HG03039 (cell line): Measurements from ENCODE around the gene ARID5B.
"Not testable (repeated sequence)": the region's sequence is repeated elsewhere in the genome, so short reads cannot be mapped to it uniquely, and the experiment has no call there.

ENCODE experiments used
- ATAC-seq: cut with Tn5 transposase; IDR thresholded peaks from one replicate; pipeline ENCODE4 v1.9.1; 2021; ENCODE audit warnings: mild to moderate bottlenecking, moderate library complexity; ENCODE audit not compliant: unreplicated experiment

ARID5B gene

DNA sequence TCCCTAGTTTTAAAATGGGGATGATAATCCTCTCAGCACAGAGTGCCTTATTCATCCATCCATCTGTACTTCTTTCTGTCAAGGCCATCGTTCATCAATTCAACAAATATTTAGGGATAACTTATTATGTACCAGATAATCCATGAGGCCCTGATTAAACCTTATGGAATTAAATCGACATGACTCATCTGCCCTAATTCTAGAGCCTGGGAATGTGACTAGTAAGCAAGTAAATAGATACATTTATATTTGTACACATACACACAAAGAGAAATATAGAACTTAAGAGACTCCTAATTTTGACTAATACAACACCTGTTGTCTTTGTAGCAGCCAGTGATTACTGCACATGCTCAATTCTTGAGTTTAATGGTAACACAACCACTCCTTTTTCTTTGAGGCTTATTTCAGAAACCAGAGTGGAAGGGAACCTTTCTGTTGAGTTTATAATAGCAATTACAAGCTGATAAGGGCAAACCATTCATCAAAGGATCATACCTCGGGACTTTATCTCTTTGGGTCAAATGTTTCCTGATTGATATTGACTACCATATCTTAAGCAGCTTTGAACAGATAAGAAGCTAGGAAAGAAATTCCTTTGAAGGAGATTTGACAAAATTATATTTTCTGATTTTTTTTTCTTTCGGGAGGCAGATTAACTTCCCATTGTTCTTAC lies 122.7 kb downstream of the ARID5B start:
- no peak for ATAC-seq

DNA sequence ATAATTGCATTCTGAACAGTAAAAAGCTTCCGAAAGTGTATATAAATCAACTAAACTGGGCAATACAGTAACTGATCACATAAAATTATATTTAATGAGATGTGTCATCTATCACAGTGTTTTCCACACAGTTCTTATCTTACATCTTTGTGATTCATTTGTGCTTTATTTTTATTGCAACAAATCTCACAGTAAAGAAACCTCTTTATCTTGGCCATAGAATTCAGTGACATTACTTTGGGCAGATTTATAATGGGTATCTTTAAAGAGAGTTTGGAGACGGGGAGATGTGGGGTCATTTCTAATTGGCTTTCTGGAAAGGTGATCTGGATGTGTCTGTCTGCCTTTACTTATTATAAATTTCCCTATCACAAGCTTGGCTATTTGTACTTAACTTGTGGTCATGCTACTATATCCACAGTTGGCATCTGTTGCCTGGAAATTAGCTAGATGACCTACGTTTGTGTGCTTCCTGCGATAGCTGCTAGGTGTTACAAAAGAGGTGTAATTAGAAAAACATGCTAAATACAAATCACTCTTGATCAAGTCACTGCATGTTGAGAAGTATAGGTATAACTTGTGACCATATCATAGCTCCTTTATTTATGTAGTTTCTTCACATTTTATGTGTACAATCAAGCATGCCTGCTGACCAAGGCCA lies 123.8 kb downstream of the ARID5B start:
- ATAC-seq = no peak

DNA sequence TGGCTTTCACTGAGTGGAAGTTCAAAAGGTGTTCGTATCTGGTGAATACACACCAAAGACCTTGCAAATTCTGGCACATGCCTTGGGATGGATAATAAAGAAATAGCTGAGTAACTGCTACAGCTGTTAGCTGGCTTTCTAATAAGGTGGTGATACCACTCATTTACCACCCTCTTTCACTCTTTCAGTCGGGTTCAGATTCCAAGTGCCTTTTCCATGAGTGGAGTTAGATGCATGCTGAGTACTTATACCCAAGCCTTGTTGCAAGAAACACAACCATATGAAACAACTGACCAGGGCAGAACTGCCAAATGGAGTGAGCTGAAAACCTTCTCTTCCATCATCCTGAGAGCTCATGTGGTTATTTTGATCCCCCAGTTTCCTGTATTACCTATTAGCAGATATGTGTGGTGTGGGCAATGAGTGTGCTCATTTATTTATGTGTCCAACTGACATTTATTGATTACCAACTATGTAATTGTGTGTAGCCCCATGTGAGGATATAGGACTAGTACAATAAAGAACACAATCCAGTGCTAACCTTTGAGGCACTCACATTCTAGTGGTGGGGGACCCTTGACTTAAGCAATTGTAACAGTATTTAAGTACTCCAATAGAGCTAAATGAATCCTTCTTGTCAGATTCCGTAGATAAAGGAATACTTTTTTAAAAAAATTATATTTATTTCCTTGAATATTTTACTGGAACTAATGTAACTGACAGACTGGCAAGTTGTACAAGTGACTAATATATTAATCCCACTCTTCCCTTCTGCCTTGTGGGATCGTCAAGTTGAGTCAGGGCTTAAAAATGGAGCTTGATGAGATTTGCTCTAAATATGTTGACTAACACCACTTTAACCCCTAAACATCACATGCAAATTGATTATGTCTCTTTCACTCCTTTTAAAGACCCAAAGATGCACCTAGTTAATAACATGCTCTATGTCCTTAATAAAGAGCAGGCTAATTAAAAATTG lies 124.7 kb downstream of the ARID5B start:
- ATAC-seq = no peak

DNA sequence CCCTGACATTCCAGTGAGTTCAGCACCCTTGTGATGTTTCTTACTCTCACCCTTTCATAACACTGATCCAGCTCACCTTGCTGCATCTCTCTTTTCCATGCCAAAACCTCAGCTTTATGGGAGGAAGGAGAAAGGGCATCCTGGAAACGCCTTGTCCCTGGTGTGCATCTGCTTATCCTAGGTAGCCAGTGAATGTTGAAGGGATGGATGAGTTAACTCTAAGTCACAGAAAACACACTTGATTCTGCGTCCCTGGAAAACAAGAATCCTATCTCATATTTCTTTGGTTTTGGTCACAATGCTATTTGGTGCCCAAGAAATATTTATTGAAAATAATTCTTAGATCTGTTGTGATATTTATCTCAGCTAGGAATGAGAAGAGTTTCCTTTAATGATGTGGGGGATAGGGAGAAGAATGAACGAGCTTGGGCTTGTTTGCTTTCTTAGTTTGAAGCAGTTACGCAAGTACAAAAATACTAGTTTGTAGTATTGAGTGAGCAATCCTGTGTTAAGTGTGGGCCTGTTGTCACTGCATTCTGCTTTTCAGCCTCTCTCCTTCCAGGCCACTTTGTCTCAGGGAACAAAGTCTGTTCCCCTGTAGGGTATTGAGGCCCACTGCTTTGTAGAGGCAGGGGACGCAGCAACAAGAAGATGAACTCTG lies 126.5 kb downstream of the ARID5B start:
- no peak for ATAC-seq

DNA sequence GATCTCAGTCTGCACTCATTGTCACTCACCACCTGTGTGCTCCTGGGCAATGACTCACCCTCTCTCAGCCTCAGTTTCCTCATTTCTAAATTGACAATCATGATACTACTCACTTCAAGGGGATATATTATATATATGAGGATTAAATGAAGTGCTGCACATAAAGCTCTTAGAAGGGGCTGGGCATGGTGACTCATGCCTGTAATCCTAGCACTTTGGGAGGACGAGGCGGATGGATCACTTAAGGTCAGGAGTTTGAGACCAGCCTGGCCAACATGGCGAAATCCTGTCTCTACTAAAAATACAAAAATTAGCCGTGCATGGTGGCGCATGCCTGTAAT lies 127.0 kb downstream of the ARID5B start:
- ATAC-seq = not testable (repeated sequence)

DNA sequence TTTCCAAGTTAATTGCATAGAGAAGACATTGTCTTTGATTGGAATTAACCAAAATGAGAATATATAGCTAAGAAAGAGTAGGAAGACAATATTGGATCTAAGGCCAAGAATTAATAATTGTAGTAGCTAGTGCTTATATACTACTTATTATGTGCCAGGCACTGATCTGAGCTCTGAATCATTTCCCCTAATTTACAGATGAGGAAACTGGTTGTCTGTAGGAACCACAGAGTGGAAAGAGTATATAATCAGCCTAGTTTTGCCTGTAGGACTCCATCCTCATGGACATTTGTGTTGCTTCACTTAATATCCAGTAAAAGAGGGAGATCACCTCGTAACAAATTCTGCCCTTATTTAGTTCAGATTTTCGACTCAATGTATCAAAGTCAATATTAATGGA lies 127.9 kb downstream of the ARID5B start:
- ATAC-seq = no peak

DNA sequence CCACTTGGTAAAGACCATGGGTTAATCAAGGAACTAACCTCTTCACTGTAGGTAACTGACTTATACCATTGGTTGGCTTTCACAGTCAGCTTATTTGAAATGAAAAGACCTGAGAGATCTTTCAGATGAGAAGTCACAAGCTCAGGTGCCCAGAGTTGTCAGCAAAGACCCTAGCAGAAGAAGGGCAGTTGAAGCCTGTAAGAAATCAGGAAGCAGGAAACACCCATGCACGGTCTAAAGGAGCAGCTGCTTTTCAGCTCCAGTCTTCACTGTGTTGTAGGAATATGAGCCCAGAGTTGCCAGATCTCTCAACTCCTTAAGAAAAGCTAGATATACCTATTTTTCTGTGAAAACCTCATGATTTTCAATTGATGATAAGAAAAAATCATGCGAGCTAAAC lies 130.0 kb downstream of the ARID5B start:
- ATAC-seq = no peak

DNA sequence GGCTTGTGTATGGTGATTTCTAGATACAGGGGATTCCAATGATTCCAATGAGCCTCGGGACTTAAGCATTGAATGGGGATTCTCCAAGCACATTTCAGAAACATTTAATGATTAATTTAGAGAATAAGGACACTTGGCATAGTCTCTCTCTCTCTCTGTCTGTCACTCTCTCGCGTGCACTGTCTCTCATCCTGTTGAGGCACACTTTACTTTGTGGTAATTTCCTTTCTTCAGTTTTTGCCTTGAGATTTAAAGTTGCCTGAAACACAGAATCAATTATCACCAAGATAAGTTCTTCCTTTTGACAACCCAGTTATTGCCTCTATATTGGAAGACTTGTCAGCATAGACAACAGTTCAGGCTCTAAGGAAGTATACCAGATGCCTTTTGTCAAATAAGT lies 131.6 kb downstream of the ARID5B start:
- no peak for ATAC-seq

DNA sequence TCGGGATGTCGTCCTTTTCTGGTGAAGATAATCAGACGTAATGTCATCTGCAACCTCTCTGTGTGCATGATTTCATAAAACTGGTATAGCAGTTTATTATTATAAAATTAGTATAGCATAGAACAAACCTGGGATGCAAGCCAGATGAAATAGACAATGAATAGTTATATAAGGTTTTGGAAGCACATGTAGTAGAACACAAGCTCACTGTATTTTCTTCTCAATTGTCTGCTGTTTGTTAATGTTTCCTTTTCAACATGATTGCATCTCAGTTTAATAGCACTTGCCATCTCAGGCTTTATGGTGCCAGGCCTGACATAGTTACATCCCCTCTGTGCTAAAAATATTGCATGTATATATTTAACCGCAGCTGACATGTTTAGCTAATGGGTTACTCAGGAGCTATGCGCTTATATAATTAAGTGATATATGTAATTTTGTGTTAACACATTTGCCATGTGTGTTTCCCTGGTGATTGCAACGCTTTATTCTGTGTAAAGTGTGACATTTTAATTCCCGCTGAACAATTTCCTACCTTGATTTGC lies 132.7 kb downstream of the ARID5B start:
- no peak for ATAC-seq

DNA sequence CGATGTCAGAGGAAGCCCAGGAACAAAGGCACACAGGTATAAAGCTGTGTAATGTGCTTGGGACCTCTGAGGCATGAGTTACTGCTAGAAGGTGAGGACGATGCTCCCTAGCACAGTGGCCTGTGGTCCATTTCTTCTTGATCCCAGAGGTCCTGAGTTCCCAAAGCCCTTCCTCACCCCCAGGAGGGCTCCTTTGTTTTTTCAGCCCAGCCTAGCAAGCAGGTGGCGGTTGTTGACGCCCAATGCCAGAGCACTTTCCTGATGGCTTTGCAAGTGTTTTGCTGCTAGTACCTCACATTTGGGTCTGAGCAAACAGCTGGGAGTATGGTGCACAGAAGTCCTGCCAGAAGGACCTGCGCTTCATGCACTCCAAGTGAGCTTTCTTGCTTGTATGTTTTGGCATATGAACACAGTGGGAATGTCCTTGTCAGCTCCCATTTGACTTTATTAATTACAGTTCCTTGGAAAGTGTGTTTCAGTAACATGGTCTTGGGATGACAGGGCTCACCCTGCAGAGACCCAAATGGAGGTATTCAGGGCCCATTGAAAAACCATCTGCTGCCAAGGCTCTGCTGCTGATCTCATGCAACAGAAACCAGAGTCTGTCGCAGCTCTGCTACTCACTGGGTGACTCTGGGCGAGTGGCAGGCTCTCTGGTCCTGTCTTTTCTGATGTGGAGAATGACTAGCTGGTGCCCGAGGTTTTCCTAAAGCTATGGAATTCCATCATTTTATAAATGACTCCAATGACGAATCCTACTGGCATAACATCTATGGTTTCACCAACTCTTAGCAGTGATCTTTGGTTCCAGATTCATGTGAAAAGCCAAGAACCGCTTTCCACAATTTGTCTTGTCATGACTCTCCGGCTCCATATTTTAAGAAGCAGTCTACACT lies 134.9 kb downstream of the ARID5B start:
- ATAC-seq = no peak

DNA sequence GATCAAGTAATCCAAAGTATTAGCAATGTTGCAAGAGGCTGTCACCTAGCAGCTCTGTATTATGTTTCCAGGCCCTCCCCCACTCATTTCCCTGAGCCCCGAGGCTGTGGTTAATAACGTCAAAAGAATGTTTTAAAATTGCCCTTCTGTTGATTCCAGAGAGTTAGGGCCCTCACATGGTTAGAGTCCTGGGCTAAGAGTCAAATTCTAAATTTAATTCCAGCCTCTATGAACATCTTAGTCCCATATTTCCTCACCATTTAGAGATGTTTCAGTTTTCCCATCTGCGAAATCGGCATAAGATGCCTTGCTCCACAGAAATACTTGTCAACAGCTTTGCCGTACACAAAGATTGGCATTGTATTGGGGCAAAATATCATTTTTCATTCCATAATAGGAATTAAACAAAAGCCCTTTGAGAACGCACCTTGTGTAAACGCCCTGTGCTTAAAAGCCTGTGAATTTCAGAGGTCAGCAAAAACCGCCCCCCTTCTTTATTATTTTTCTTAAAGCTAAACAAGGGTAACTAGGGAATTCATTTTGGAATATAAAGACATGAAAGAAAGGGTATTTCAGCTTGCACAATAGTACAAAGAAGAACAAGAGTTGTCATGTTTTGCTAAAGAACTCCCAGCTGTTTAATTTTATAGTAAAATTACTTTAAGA lies 135.8 kb downstream of the ARID5B start:
- ATAC-seq = no peak

DNA sequence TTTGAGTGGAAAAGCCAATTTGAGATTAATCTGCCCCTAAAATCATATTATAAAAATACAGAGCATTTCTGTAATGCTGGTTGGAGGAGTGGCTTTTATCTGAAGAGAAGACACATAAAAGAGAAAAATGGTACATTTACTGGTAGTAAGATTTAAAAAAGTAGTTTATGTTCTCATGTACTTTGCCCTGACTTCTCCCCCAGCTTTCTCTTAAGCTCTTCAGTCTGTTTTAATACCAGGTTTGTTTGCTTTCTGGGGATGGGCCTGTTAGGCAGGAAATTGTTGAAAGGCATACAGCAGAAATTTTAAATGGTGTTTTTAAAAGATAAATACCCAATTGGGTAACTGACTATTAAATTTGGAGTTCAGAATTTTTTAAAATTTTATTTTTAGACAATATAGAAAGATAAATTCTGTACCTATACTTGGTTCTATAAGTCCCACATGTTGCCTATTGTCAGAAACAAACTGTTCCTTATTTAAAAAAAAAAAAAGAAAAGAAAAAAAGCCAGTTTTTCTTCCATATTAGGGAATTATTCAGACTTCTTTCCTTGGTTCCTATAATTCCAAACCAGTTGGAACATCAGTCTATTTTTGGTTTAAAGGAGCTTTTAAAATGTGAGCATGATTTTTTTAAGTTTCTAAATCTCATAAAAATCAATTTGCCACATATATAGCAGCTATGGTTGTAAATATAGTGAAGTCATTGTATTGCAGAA lies 136.6 kb downstream of the ARID5B start:
- no peak for ATAC-seq

DNA sequence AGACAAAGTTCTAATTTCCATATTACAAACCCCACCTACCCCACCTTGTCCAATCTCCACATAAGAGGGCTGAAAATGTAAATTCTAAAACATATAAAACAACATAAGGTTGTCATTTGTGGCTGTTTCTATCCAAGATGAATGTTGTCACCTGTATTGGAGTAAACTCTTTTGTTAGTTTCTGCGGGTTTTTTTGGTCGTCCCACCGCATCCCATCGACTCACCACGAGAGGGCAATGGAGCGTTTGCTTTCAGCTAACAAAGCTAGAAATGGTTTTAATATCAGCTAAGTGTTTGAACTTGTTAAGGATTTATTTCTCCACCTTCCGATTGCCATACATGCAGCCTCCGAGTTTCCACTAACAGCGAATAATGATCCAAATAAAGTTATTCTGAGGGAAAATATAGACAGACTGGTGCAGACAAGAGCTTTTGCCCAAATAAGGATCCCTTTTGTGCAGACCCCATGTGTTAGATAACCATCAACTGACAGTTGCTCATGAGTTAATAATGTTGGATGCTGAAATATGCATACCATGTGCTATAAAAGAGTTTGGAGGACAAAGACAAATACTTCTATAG lies 137.2 kb downstream of the ARID5B start:
- peak; percentile 46 for ATAC-seq

DNA sequence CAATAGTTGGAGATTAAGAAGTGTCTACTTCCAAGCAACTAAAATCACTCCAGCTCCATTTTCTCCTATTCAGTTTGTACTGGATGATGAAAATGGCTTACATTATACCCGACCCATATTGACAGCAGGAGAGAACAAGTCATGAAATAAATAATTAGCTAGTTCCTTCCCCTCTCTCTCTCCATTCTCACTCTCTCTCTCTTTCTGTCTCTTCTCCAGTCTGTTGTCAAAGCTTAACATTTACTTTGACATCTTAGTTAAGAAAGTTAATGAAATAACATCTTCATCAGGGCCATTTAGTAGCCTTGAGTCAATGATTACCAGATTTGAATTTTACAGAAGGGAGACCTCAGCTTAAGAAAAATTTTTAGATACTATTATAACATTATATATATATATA lies 138.5 kb downstream of the ARID5B start:
- ATAC-seq = no peak

DNA sequence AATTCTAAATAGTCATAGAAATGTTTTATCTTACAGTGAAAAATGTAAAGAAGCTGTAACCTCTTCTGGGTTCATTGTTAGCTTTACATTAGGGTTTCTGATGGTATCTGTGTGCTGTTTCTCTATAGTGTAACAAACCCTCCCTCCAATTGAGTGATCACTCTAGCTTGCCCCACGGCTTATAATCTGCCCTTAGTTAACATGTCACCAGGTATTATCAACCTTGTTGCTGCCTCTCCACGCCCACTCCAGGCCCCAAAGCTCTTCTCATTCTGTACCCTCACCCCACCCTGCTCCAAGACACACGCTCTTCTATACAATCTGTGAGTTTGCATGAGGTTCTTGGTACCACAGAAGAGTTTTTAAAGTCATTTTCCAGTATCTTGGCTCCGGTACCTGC lies 139.4 kb downstream of the ARID5B start:
- ATAC-seq = no peak

DNA sequence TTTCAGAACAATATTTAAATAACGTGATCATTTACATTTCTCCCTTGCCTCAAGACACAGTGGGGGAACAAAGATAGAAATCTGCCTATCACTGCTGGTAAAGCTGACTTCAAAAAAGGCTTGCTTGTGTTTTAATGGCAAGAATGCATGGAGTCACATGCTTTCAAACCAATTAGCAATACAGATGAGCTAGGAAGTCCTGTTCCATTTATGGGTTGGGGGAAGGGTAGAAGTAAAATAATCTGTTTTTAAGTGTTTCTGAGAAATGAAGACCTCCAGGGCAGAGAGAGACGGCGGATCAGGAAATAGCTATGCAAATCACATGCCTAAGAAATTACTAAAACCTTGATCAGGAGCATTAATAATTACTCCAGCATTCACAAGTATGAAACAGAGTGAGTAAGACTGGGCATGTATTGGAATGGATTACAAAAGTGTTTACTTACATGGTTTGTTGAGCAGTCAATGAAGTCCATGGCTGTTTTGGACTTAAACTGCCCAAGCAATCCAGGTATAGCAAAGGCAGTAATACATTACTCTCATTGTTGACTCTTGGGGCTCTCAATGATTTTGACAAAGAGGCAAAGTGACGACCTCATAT lies 142.0 kb downstream of the ARID5B start:
- ATAC-seq = no peak

DNA sequence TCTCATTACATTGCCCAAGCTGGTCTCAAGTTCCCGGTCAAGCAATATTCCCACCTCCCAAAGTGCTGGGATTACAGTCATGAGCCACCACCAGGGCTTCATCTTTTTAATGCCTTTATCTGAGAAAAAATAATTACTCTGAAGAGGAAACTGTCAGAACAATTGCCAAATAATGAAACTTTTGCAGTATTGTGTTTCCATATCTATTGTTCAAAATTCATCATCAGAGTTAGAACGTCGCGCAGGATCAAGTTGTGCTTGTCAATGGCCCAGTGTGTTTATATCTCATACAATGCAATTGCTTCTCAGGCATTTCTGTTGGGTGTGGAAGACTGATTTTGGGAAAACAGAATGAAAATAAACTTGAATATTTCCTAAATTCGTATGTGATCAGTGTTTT lies 143.1 kb downstream of the ARID5B start:
- no peak for ATAC-seq
